ENCODE results near the gene XCL2. TPM values are rescaled to one million over a fixed set of nuclear protein-coding genes. Genes with fewer than 3 reads are reported as not detected.

XCL2 gene
- total and polyA plus RNA-seq, 10 donors: 2.9 to 17.2 (median 8.0) TPM

- no peak overlapping the region for H3K27ac ChIP-seq
- intact Hi-C loops (cut with DNase I; ENCODE audit: low total_unique reads): no loop called here
- no peak for DNase-seq
- TF ChIP-seq CTCF (IDR thresholded peaks at IDR 0.05 in 8 of 11, conservative IDR thresholded peaks at IDR 0.05 in 3 of 11): no peak
- no peak for TF ChIP-seq POLR2A (IDR thresholded peaks at IDR 0.05)
- TF ChIP-seq POLR2AphosphoS5 (IDR thresholded peaks at IDR 0.05): no peak
- no peak overlapping the region for H3K4me3 ChIP-seq
- WGBS, 5 donors: 60 to 90% (median 71%) methylated on average over 1 of the region's 1 CpG
- peaks cover 0 to 6% (median 0%) of the 10 kb centered on the region in 7 donors for H3K27me3 ChIP-seq (replicated peaks in 1 of 7)
- no peaks in the 10 kb centered on the region for H3K4me1 ChIP-seq
- no peaks in the 10 kb centered on the region for H3K9me3 ChIP-seq
- H3K36me3 ChIP-seq: no peaks in the 10 kb centered on the region
These were observed 23.2 kb upstream of the XCL2 start for GRCh38 chr1:168567007-168567406.

GRCh38 chr1:168565825-168566224, 22.0 kb upstream of the XCL2 start:
- intact Hi-C loops (cut with DNase I; ENCODE audit: low total_unique reads): no loop called here
- Histone ChIP-seq H3K9me3 (no peaks in the 10 kb centered on the region), H3K4me1 (no peaks in the 10 kb centered on the region), H3K36me3 (no peaks in the 10 kb centered on the region), H3K27me3 (replicated peaks in 1 of 7) (peaks cover 0 to 6% (median 0%) of the 10 kb centered on the region in 7 donors), H3K27ac (no peak overlapping the region), H3K4me3 (no peak overlapping the region)
- no peak for DNase-seq
- WGBS, 5 donors: 34 to 47% (median 47%) methylated on average over 4 of the region's 4 CpGs
- TF ChIP-seq CTCF (IDR thresholded peaks at IDR 0.05 in 8 of 11, conservative IDR thresholded peaks at IDR 0.05 in 3 of 11): no peak
- TF ChIP-seq POLR2A (IDR thresholded peaks at IDR 0.05): no peak
- no peak for TF ChIP-seq POLR2AphosphoS5 (IDR thresholded peaks at IDR 0.05)

DNA sequence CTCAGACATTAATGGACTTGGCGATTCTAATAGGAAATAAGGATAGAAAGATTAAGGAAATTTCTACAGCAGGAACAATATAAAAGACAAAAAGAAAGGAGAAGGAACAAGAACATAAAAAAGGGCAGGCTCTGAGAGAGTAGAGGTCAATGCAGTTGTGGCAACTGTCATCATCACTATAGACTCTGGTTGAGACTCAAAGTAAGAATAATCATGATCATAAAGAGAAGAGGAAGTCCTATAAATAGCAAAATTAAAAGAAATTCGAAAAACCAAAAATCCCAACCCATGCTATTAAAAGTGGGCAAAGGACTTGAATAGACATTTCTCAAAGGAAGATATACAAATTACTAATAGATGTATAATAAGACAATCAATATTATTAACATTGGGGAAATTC, 18.2 kb upstream of the XCL2 start:
- 54 to 64% (median 62%) methylated on average over 2 of the region's 2 CpGs for WGBS, 5 donors
- TF ChIP-seq POLR2A (IDR thresholded peaks at IDR 0.05): no peak
- TF ChIP-seq CTCF (IDR thresholded peaks at IDR 0.05 in 8 of 11, conservative IDR thresholded peaks at IDR 0.05 in 3 of 11): no peak
- no peak for TF ChIP-seq POLR2AphosphoS5 (IDR thresholded peaks at IDR 0.05)

DNA sequence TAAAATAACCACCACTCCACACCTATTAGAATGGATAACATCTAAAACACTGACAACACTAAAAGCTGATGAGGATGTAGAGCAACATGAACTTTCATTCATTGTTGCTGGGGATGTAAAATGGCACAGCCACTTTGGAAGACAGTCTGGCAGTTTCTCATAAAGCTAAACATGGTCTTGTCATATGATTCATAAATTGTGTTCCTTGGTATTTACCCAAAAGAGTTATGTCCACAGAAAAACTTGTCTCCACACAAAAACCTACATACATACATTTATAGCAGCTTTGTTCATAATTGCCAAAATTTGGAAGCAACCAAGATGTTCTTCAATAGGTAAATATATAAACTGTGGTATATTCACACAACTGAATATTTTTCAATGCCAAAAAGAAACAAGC, 16.6 kb upstream of the XCL2 start:
- no peaks in the 10 kb centered on the region for H3K27me3 ChIP-seq (replicated peaks in 1 of 7)
- no peak for TF ChIP-seq POLR2AphosphoS5 (IDR thresholded peaks at IDR 0.05)
- no peak for DNase-seq
- intact Hi-C loops (cut with DNase I; ENCODE audit: low total_unique reads): no loop called here
- no peaks in the 10 kb centered on the region for H3K9me3 ChIP-seq
- H3K36me3 ChIP-seq: no peaks in the 10 kb centered on the region
- H3K4me1 ChIP-seq: peaks cover 0 to 3% (median 0%) of the 10 kb centered on the region in 6 donors
- no peak overlapping the region for H3K4me3 ChIP-seq
- no peak overlapping the region for H3K27ac ChIP-seq

More for the DNA sequence above, 18.2 kb upstream of the XCL2 start:
- H3K4me3 ChIP-seq: no peak overlapping the region
- H3K27me3 ChIP-seq (replicated peaks in 1 of 7): no peaks in the 10 kb centered on the region
- intact Hi-C loops (cut with DNase I; ENCODE audit: low total_unique reads): no loop called here
- DNase-seq: no peak
- no peaks in the 10 kb centered on the region for H3K4me1 ChIP-seq
- no peaks in the 10 kb centered on the region for H3K9me3 ChIP-seq
- no peak overlapping the region for H3K27ac ChIP-seq
- H3K36me3 ChIP-seq: no peaks in the 10 kb centered on the region

DNA sequence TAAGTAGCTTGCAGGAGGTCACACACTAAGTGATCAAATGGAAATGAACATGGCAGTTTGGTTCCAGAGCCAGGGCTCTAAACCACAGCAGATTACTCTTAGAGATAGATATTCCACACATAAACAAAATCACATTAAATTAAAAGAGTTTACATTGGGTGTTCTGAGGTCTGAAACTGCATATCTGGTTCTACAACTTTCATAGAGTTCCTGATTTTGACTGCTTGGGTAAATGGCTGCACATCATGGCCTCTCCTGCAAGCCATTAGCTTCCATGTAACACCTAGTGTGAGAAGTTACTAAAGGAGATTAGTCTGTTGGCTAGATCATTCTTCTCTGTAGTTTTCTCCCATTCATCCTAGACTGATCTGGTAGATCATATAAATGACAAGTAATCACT, 12.8 kb upstream of the XCL2 start:
- Histone ChIP-seq H3K9me3 (no peaks in the 10 kb centered on the region), H3K36me3 (no peaks in the 10 kb centered on the region), H3K27ac (no peak overlapping the region), H3K4me1 (peaks cover 0 to 11% (median 0%) of the 10 kb centered on the region in 6 donors), H3K27me3 (replicated peaks in 1 of 7) (no peaks in the 10 kb centered on the region), H3K4me3 (no peak overlapping the region)
- no peak for TF ChIP-seq POLR2A (IDR thresholded peaks at IDR 0.05)
- TF ChIP-seq CTCF (IDR thresholded peaks at IDR 0.05 in 8 of 11, conservative IDR thresholded peaks at IDR 0.05 in 3 of 11): no peak
- TF ChIP-seq POLR2AphosphoS5 (IDR thresholded peaks at IDR 0.05): no peak
- intact Hi-C loops (cut with DNase I; ENCODE audit: low total_unique reads): no loop called here
- no peak for DNase-seq
